ENCODE data around the gene CCBE1. TPM values are rescaled to one million over a fixed set of nuclear protein-coding genes. Genes with fewer than 3 reads are reported as not detected.

CCBE1 gene
- total RNA-seq, 2 experiments from 2014 or later = not detected

GRCh38 chr18:59659508-59660170 is 37.6 kb downstream of the CCBE1 start:
- intact Hi-C loops (cut with micrococcal nuclease) = no loop called here
- Mint-ChIP-seq H3K36me3 (ENCODE audit: low read depth) (no peaks in the 10 kb centered on the region), H3K4me3 (no peak overlapping the region), H3K9me3 (no peaks in the 10 kb centered on the region), H3K27ac (no peak overlapping the region), H3K27me3 (peaks cover 2% of the 10 kb centered on the region), H3K4me1 (ENCODE audit: low read depth) (no peaks in the 10 kb centered on the region)
- ATAC-seq (no peak), DNase-seq (no peak)
- CTCF ChIA-PET = no interaction called here
- TF ChIP-seq CTCF (IDR thresholded peaks at IDR 0.05) = no peak
- POLR2A ChIA-PET = no interaction called here

- DNase-seq = no peak
- H3K4me1 Mint-ChIP-seq (ENCODE audit: low read depth) = no peaks in the 10 kb centered on the region
- H3K36me3 Mint-ChIP-seq (ENCODE audit: low read depth) = no peaks in the 10 kb centered on the region
- peaks cover 2% of the 10 kb centered on the region for H3K27me3 Mint-ChIP-seq
- intact Hi-C loops (cut with micrococcal nuclease) = no loop called here
- no peaks in the 10 kb centered on the region for H3K9me3 Mint-ChIP-seq
- no peak overlapping the region for H3K27ac Mint-ChIP-seq
- ChIA-PET CTCF (no interaction called here), POLR2A (no interaction called here)
- ATAC-seq = no peak
- no peak overlapping the region for H3K4me3 Mint-ChIP-seq
- no peak for TF ChIP-seq CTCF (IDR thresholded peaks at IDR 0.05)
Observed at GRCh38 chr18:59658941-59659340, 38.3 kb downstream of the CCBE1 start.

GRCh38 chr18:59657012-59657411 is 40.2 kb downstream of the CCBE1 start:
- H3K27me3 Mint-ChIP-seq = peaks cover 2% of the 10 kb centered on the region
- ATAC-seq (no peak), DNase-seq (no peak)
- no peak overlapping the region for H3K27ac Mint-ChIP-seq
- H3K4me1 Mint-ChIP-seq (ENCODE audit: low read depth) = no peaks in the 10 kb centered on the region
- CTCF ChIA-PET = no interaction called here
- POLR2A ChIA-PET = no interaction called here
- H3K9me3 Mint-ChIP-seq = no peaks in the 10 kb centered on the region
- intact Hi-C loops (cut with micrococcal nuclease) = no loop called here
- H3K4me3 Mint-ChIP-seq = no peak overlapping the region
- TF ChIP-seq CTCF (IDR thresholded peaks at IDR 0.05) = no peak
- H3K36me3 Mint-ChIP-seq (ENCODE audit: low read depth) = no peaks in the 10 kb centered on the region

- Mint-ChIP-seq H3K27ac (no peak overlapping the region), H3K36me3 (ENCODE audit: low read depth) (no peaks in the 10 kb centered on the region), H3K4me3 (no peak overlapping the region), H3K27me3 (peaks cover 3% of the 10 kb centered on the region), H3K4me1 (ENCODE audit: low read depth) (no peaks in the 10 kb centered on the region), H3K9me3 (no peaks in the 10 kb centered on the region)
- ChIA-PET POLR2A (no interaction called here), CTCF (no interaction called here)
- ATAC-seq (no peak), DNase-seq (no peak)
- TF ChIP-seq CTCF (IDR thresholded peaks at IDR 0.05) = no peak
- intact Hi-C loops (cut with micrococcal nuclease) = no loop called here
Observed at GRCh38 chr18:59656373-59656887, 40.8 kb downstream of the CCBE1 start.

- Mint-ChIP-seq H3K36me3 (ENCODE audit: low read depth) (no peaks in the 10 kb centered on the region), H3K4me1 (ENCODE audit: low read depth) (no peaks in the 10 kb centered on the region), H3K27ac (no peak overlapping the region), H3K4me3 (no peak overlapping the region), H3K9me3 (no peaks in the 10 kb centered on the region), H3K27me3 (peaks cover 4% of the 10 kb centered on the region)
- no peak for TF ChIP-seq CTCF (IDR thresholded peaks at IDR 0.05)
- intact Hi-C loops (cut with micrococcal nuclease) = no loop called here
- DNase-seq = no peak
- POLR2A ChIA-PET = no interaction called here
- CTCF ChIA-PET = no interaction called here
- ATAC-seq = no peak
Observed at GRCh38 chr18:59655676-59656075, 41.5 kb downstream of the CCBE1 start.

Data from activated CD8-positive, alpha-beta T cell treated with anti-CD3 and anti-CD28 coated beads for 36 hours (primary cell).